Gastrocnemius medialis (tissue), 4 donors: ENCODE data around the gene SPAG5.

Source experiments
- CTCF ChIP-seq, 5 experiments: fragments of 450-650 bp in 3 of 5; fragments of 200-600 bp in 2 of 5; sonication (generic) in 2 of 5; IDR thresholded peaks in 4 of 5; conservative IDR thresholded peaks in 1 of 5; 1 replicate in 4 of 5; 2 replicates in 1 of 5; pipeline ENCODE4 v1.5.1; 2016 to 2019; ENCODE audit warnings: antibody characterized with exemption in 5 of 5, mild to moderate bottlenecking in 3 of 5, moderate library complexity in 3 of 5
- POLR2A ChIP-seq, 2 donors: fragments of 450-650 bp; IDR thresholded peaks; one replicate each; pipeline ENCODE4 v1.6.1; 2017; ENCODE audit warnings: antibody characterized with exemption in 2 of 2, mild to moderate bottlenecking in 2 of 2, moderate library complexity in 2 of 2

GRCh38 chr17:28547623-28548416, 51.0 kb downstream of the SPAG5 start:
- TF ChIP-seq CTCF (IDR thresholded peaks at IDR 0.05 in 4 of 5, conservative IDR thresholded peaks at IDR 0.05 in 1 of 5), result peak; percentile 34 to 70 (median 57)
- no peak for TF ChIP-seq POLR2A (IDR thresholded peaks at IDR 0.05)
